Spinal cord (tissue), 10 donors: Measurements from ENCODE around the gene TCFL5. TPM values are rescaled to one million over a fixed set of nuclear protein-coding genes. Genes with fewer than 3 reads are reported as not detected.

ENCODE experiments used
- DNase-seq, 6 donors: peaks; one replicate each; pipeline versions ENCODE4 v3.0.0 to v3.0.0-alpha.2; 2013 to 2015; ENCODE audit warnings: low spot score in 6 of 6, low read depth in 4 of 6
- H3K27ac ChIP-seq: one replicate; pipeline ENCODE4 v1.5.1; 2013; ENCODE audit warnings: low read depth, low read length, control low read depth
- H3K27me3 ChIP-seq: one replicate; pipeline ENCODE4 v1.6.1; 2013; ENCODE audit warnings: low read length; ENCODE audit not compliant: control insufficient read depth, insufficient read depth
- H3K36me3 ChIP-seq: one replicate; pipeline ENCODE4 v1.6.1; 2013; ENCODE audit warnings: low read length; ENCODE audit not compliant: control insufficient read depth, insufficient read depth
- H3K4me1 ChIP-seq: one replicate; pipeline ENCODE4 v1.6.1; 2013; ENCODE audit warnings: low read length; ENCODE audit not compliant: control insufficient read depth, insufficient read depth
- H3K4me3 ChIP-seq: one replicate; pipeline ENCODE4 v1.5.1; 2013; ENCODE audit warnings: low read depth, low read length, control low read depth
- H3K9me3 ChIP-seq: one replicate; pipeline ENCODE4 v1.6.1; 2013; ENCODE audit warnings: low read length; ENCODE audit not compliant: control insufficient read depth, insufficient read depth
- WGBS: methylation state at CpG from one replicate; pipeline ENCODE4 v1.1.5; 2013; ENCODE audit warnings: missing lambda C conversion rate; ENCODE audit not compliant: insufficient coverage; 5-methylcytosine and 5-hydroxymethylcytosine counted together
- polyA plus RNA-seq, 2 donors: library from polyadenylated mRNA; unstranded; fragments of 120-200 nt; gene quantifications; one replicate each; pipeline ENCODE4 v1.2.1, GENCODE V29; 2013; ENCODE audit not compliant: insufficient read length in 2 of 2
- small RNA-seq: library from RNA; depleted of rRNA; stranded (forward); fragments of <200 nt; gene quantifications from one replicate; pipeline ENCODE3, GENCODE V24; 2014; ENCODE audit warnings: low replicate concordance
- total RNA-seq, 2 donors: library from RNA; depleted of rRNA in 1 of 2; stranded (reverse); fragments of 120-200 nt in 1 of 2; fragments of >200 nt in 1 of 2; gene quantifications; one replicate each; pipeline versions ENCODE4 v1.2.3 to v1.2.4, GENCODE V29; 2013 to 2014
- donor health status: healthy.

Gene TCFL5
- total and polyA plus RNA-seq, 4 donors, result 12.3 to 16.3 (median 14.3) TPM

- H3K4me1 ChIP-seq, result peaks cover 57% of the 10 kb centered on the region
- H3K36me3 ChIP-seq, result peaks cover 12% of the 10 kb centered on the region
- no peak for DNase-seq
- WGBS, result 79% methylated on average over 18 of the region's 22 CpGs
- H3K9me3 ChIP-seq, result no peaks in the 10 kb centered on the region
- H3K27ac ChIP-seq, result no peak overlapping the region
- H3K4me3 ChIP-seq, result no peak overlapping the region
- no peaks in the 10 kb centered on the region for H3K27me3 ChIP-seq
Observed at GRCh38 chr20:62792940-62793756, 68.5 kb downstream of the TCFL5 start.

- H3K4me3 ChIP-seq, result no peak overlapping the region
- peaks cover 58% of the 10 kb centered on the region for H3K4me1 ChIP-seq
- 76% methylated on average over 7 of the region's 9 CpGs for WGBS
- no peak for DNase-seq
- H3K27ac ChIP-seq, result no peak overlapping the region
- no peaks in the 10 kb centered on the region for H3K27me3 ChIP-seq
- peaks cover 4% of the 10 kb centered on the region for H3K36me3 ChIP-seq
- H3K9me3 ChIP-seq, result no peaks in the 10 kb centered on the region
Observed at GRCh38 chr20:62792182-62792939, 69.3 kb downstream of the TCFL5 start.

- Histone ChIP-seq H3K4me3 (no peak overlapping the region), H3K4me1 (peaks cover 56% of the 10 kb centered on the region), H3K36me3 (no peaks in the 10 kb centered on the region), H3K27me3 (no peaks in the 10 kb centered on the region), H3K27ac (no peak overlapping the region), H3K9me3 (no peaks in the 10 kb centered on the region)
- 28% methylated on average over 22 of the region's 23 CpGs for WGBS
- peak in 5 of 6 donors; percentile 72 to 97 (median 85) for DNase-seq
Observed at GRCh38 chr20:62791301-62792181, 70.1 kb downstream of the TCFL5 start.

Small RNA genes within 50 kb of the gene (small RNA-seq; reads per million reads assigned to genes)
- not detected for gene DPH3P1

Other genes starting within 250 kb of the TCFL5 start
- gene SLCO4A1, start 219.3 kb downstream of the TCFL5 start, total RNA-seq, result 1 to 10 TPM; 2.3 to 2.8 TPM
- gene SLCO4A1, start 219.3 kb downstream of the TCFL5 start, polyA plus RNA-seq, result 10 to 100 TPM in 1 of 2 donors, 1 to 10 TPM in 1; 8.7 to 12.1 TPM
- 1 to 10 TPM; 1.3 to 2.6 TPM for gene NTSR1, start 153.0 kb downstream of the TCFL5 start, total RNA-seq
- gene NTSR1, start 153.0 kb downstream of the TCFL5 start, polyA plus RNA-seq, result 1 to 10 TPM; 5.3 to 6.1 TPM
- 10 to 100 TPM in 1 of 2 donors, 1 to 10 TPM in 1; 7.5 to 15.8 TPM for gene MRGBP, start 65.3 kb downstream of the TCFL5 start, total RNA-seq
- 10 to 100 TPM; 12.0 to 13.9 TPM for gene MRGBP, start 65.3 kb downstream of the TCFL5 start, polyA plus RNA-seq
- gene OGFR, start 57.0 kb downstream of the TCFL5 start, total RNA-seq, result 10 to 100 TPM; 14.6 to 43.3 TPM
- gene OGFR, start 57.0 kb downstream of the TCFL5 start, polyA plus RNA-seq, result 10 to 100 TPM; 41.3 to 46.6 TPM
- 100 to 1,000 TPM in 1 of 2 donors, 10 to 100 TPM in 1; 33.5 to 151 TPM for gene COL9A3, start 44.8 kb downstream of the TCFL5 start, total RNA-seq
- 10 to 100 TPM; 38.6 to 76.1 TPM for gene COL9A3, start 44.8 kb downstream of the TCFL5 start, polyA plus RNA-seq
- gene DIDO1, start 64.7 kb upstream of the TCFL5 start, total RNA-seq, result 10 to 100 TPM; 35.4 to 54.7 TPM
- 10 to 100 TPM; 45.2 to 46.3 TPM for gene DIDO1, start 64.7 kb upstream of the TCFL5 start, polyA plus RNA-seq
- 10 to 100 TPM; 32.7 to 34.5 TPM for gene GID8, start 76.3 kb upstream of the TCFL5 start, total RNA-seq
- gene GID8, start 76.3 kb upstream of the TCFL5 start, polyA plus RNA-seq, result 10 to 100 TPM; 43.7 to 46.0 TPM
- gene SLC17A9, start 90.9 kb upstream of the TCFL5 start, total RNA-seq, result 1 to 10 TPM in 1 of 2 donors, under 1 TPM in 1; 0.69 to 1.7 TPM
- gene SLC17A9, start 90.9 kb upstream of the TCFL5 start, polyA plus RNA-seq, result 1 to 10 TPM in 1 of 2 donors, under 1 TPM in 1; 0.86 to 2.4 TPM
- gene BHLHE23, start 145.1 kb upstream of the TCFL5 start, total RNA-seq, result not detected
- gene BHLHE23, start 145.1 kb upstream of the TCFL5 start, polyA plus RNA-seq, result not detected